Ovary (tissue), 9 donors: ENCODE data around the gene CHST4. TPM values are rescaled to one million over a fixed set of nuclear protein-coding genes. Genes with fewer than 3 reads are reported as not detected.

Experiments
- DNase-seq, 5 donors: peaks; one replicate each; pipeline ENCODE4 v3.0.0-alpha.2; 2019 to 2020
- H3K27ac ChIP-seq, 2 donors: fragments of 200-600 bp; one replicate each; pipeline versions ENCODE4 v1.5.1 to v1.8.0; 2019 to 2022
- H3K27me3 ChIP-seq: fragments of 200-600 bp; one replicate; pipeline ENCODE4 v1.8.0; 2022
- H3K36me3 ChIP-seq: fragments of 200-600 bp; sonication (generic); one replicate; pipeline ENCODE4 v1.5.1; 2019
- H3K4me1 ChIP-seq: one replicate; pipeline ENCODE4 v1.8.1; 2013; ENCODE audit warnings: mild to moderate bottlenecking, moderate library complexity; ENCODE audit not compliant: insufficient read depth
- H3K4me3 ChIP-seq: fragments of 200-600 bp; sonication (generic); one replicate; pipeline ENCODE4 v1.5.1; 2017
- H3K9me3 ChIP-seq, 2 donors: fragments of 200-600 bp in 1 of 2; sonication (generic) in 1 of 2; one replicate each; pipeline versions ENCODE4 v1.5.1 to v1.8.1; 2013 to 2019; ENCODE audit warnings: mild to moderate bottlenecking in 1 of 2, moderate library complexity in 1 of 2
- CTCF ChIP-seq, 3 donors: fragments of 450-650 bp in 2 of 3; fragments of 200-600 bp in 1 of 3; IDR thresholded peaks; one replicate each; pipeline versions ENCODE4 v1.5.1 to v1.8.0; 2016 to 2022; ENCODE audit warnings: antibody characterized with exemption in 3 of 3, mild to moderate bottlenecking in 1 of 3
- EP300 ChIP-seq: sonication (generic); formaldehyde crosslinking; IDR thresholded peaks from one replicate; pipeline ENCODE4 v1.6.1; 2017; ENCODE audit warnings: antibody characterized with exemption
- POLR2A ChIP-seq: fragments of 450-650 bp; IDR thresholded peaks from one replicate; pipeline ENCODE4 v1.6.1; 2017; ENCODE audit warnings: antibody characterized with exemption, mild to moderate bottlenecking, moderate library complexity
- WGBS, 3 donors: extraction: QIAGEN DNeasy Blood & Tissue Kit in 1 of 3; methylation state at CpG; one replicate each; pipeline versions ENCODE4 v1.1.5 to v1.1.7; 2013 to 2017; 5-methylcytosine and 5-hydroxymethylcytosine counted together
- intact Hi-C, 4 donors: fragments of 100-400 bp; cut with DNase I; formaldehyde crosslinking; loops; one replicate each; pipeline versions ENCODE4 v1.11.0 to v1.15.1; 2022 to 2023
- polyA plus RNA-seq, 2 donors: library from polyadenylated mRNA; stranded (reverse); fragments of 200-250 nt in 1 of 2; fragments of 350-450 nt in 1 of 2; fragmentation: Illumina TruSeq in 1 of 2; extraction: RNeasy Lipid Tissue Mini Kit (QIAGEN cat#74804) in 1 of 2; gene quantifications; one replicate each; pipeline ENCODE4 v1.2.3, GENCODE V29; 2013 to 2014
- total RNA-seq, 7 donors: library from RNA; depleted of rRNA in 2 of 7; stranded (reverse); fragments of >200 nt in 2 of 7; fragmentation: NEBNext Ultra II Directional in 3 of 7; extraction: Animal tissue kit (Norgen Biotek cat#: 25700) in 3 of 7; gene quantifications; one replicate each; pipeline versions ENCODE4 v1.1.0 to v1.2.4, GENCODE V29; 2016 to 2023
- donor health status: DM: no; HTN: no; CAD: no; lungs with moderate emphysema.
- donor health status: DM: no; HTN: no; CAD: no.
- donor health status: Bipolar disorder and iron deficiency.
- donor health status: DM: yes; HTN: yes; CAD: no.
- donor health status: DM: no; HTN: no; CAD: no.
- donor health status: DM: yes; HTN: yes; CAD: no.

The CHST4 gene
- total and polyA plus RNA-seq, 9 donors, result 0.05 to 4.0 (median 0.43) TPM; not detected in 3

- H3K27ac ChIP-seq, result no peak overlapping the region
Observed at GRCh38 chr16:71568551-71568950, 42.3 kb downstream of the CHST4 start.

GRCh38 chr16:71569621-71570020 lies 43.4 kb downstream of the CHST4 start:
- no peak for DNase-seq
- H3K27ac ChIP-seq, result no peak overlapping the region
- TF ChIP-seq CTCF (IDR thresholded peaks at IDR 0.05), result no peak
- TF ChIP-seq POLR2A, result no peak
- no peak for TF ChIP-seq EP300
- no peaks in the 10 kb centered on the region for H3K9me3 ChIP-seq
- peaks cover 5% of the 10 kb centered on the region for H3K4me1 ChIP-seq
- no peaks in the 10 kb centered on the region for H3K27me3 ChIP-seq
- no peak overlapping the region for H3K4me3 ChIP-seq
- 90 to 92% (median 91%) methylated on average over 4 of the region's 4 CpGs for WGBS, 3 donors
- intact Hi-C loops, result no loop called here
- H3K36me3 ChIP-seq, result no peaks in the 10 kb centered on the region

More at GRCh38 chr16:71568551-71568950, 42.3 kb downstream of the CHST4 start:
- whole genome bisulfite sequencing, 3 donors, result 11 to 13% (median 12%) methylated on average over 4 of the region's 4 CpGs
- TF ChIP-seq EP300, result no peak
- no peak for TF ChIP-seq POLR2A
- no peak for TF ChIP-seq CTCF (IDR thresholded peaks at IDR 0.05)
- peaks cover 5% of the 10 kb centered on the region for H3K4me1 ChIP-seq
- intact Hi-C loops, result no loop called here
- no peaks in the 10 kb centered on the region for H3K27me3 ChIP-seq
- H3K36me3 ChIP-seq, result no peaks in the 10 kb centered on the region
- DNase-seq, result peak in 1 of 5 donors; percentile 40
- H3K4me3 ChIP-seq, result no peak overlapping the region
- H3K9me3 ChIP-seq, result no peaks in the 10 kb centered on the region

- Histone ChIP-seq H3K4me1 (peaks cover 5% of the 10 kb centered on the region), H3K9me3 (no peaks in the 10 kb centered on the region), H3K4me3 (no peak overlapping the region), H3K27ac (no peak overlapping the region), H3K36me3 (no peaks in the 10 kb centered on the region), H3K27me3 (no peaks in the 10 kb centered on the region)
- WGBS, 3 donors, result 93 to 97% (median 95%) methylated on average over 8 of the region's 8 CpGs
- DNase-seq, result no peak
- TF ChIP-seq CTCF (IDR thresholded peaks at IDR 0.05), result no peak
- no peak for TF ChIP-seq EP300
- no peak for TF ChIP-seq POLR2A
- intact Hi-C loops, result no loop called here
Observed at GRCh38 chr16:71570144-71570543, 43.9 kb downstream of the CHST4 start.

- 52 to 62% (median 62%) methylated on average over 3 of the region's 3 CpGs for WGBS, 3 donors
- no peak overlapping the region for H3K27ac ChIP-seq
- H3K4me3 ChIP-seq, result no peak overlapping the region
- H3K36me3 ChIP-seq, result no peaks in the 10 kb centered on the region
- DNase-seq, result no peak
- H3K9me3 ChIP-seq, result no peaks in the 10 kb centered on the region
- no peaks in the 10 kb centered on the region for H3K27me3 ChIP-seq
- H3K4me1 ChIP-seq, result no peaks in the 10 kb centered on the region
- intact Hi-C loops, result no loop called here
- no peak for TF ChIP-seq EP300
- TF ChIP-seq CTCF (IDR thresholded peaks at IDR 0.05), result no peak
- TF ChIP-seq POLR2A, result no peak
Observed at GRCh38 chr16:71572497-71573116, 46.4 kb downstream of the CHST4 start.
